Measurements from ENCODE around the gene MEF2D.
A peak's percentile ranks its signal among the peaks of the same experiment; 100 is the strongest.

MEF2D gene

GRCh38 chr1:156498432-156499193 is 2.0 kb downstream of the MEF2D start:
- no peak; the same call in 1 of the 2 replicates for TF ChIP-seq POLR2AphosphoS5 (IDR thresholded peaks at IDR 0.05; ENCODE audit: low read depth)
- peak; percentile 76 for TF ChIP-seq REST (IDR thresholded peaks at IDR 0.05; ENCODE audit: insufficient replicate concordance, low read depth)
- peak in 1 of 2 experiments; percentile 69 for DNase-seq (ENCODE audit: low read depth in 1 of 2, low spot score in 1 of 2)
- peak overlapping the region; percentile 81 for H3K4me3 ChIP-seq (replicated peaks; ENCODE audit: insufficient read depth, low read length)
- H3K27me3 ChIP-seq (ENCODE audit: insufficient read depth, poor library complexity, severe bottlenecking), result no peaks in the 10 kb centered on the region
- H3K27ac ChIP-seq (replicated peaks), result peak overlapping the region; percentile 49

GRCh38 chr1:156497743-156498431 is 2.7 kb downstream of the MEF2D start:
- peak in 1 of 2 experiments; percentile 68 for DNase-seq (ENCODE audit: low read depth in 1 of 2, low spot score in 1 of 2)
- peak overlapping the region; percentile 81 for H3K4me3 ChIP-seq (replicated peaks; ENCODE audit: insufficient read depth, low read length)
- no peak for TF ChIP-seq SPI1 (IDR thresholded peaks at IDR 0.05; ENCODE audit: borderline replicate concordance, low read depth)
- TF ChIP-seq CTCF (IDR thresholded peaks at IDR 0.05; ENCODE audit: insufficient read depth, low read length), result no peak
- no peak for TF ChIP-seq REST (IDR thresholded peaks at IDR 0.05; ENCODE audit: insufficient replicate concordance, low read depth)
- H3K27me3 ChIP-seq (ENCODE audit: insufficient read depth, poor library complexity, severe bottlenecking), result no peaks in the 10 kb centered on the region
- no peak overlapping the region for H3K27ac ChIP-seq (replicated peaks)

DNA sequence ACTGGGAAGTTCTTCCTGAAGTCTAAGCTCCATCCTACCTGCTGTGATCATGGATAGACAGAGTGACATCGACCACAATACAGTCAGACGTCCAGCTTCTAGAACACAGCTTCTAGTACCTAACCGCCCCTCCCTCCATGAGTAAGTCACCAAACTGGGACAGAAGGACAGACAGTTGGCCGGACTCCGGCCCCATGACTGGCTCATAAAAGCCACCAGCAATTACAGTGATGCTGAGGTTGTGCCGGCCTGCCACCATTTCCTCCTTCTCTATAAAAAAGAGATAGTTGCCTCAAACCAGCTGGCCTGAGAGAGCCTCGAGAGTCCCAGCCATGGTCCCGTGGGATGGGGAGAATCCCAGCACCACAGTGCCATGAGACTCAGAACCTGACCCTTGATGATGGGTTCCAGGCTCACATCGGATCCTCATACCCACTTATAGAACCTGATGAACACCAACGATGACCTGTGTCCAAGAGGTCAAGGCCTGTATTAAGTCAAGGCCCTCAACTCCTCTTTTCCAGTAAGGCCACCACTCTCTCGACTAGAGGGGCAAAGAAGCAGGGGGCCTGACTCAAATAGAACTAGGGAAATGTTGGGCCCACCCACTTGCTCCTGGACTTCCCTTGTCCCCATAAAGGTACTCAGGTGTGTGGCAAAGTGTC is 3.4 kb downstream of the MEF2D start:
- DNase-seq (ENCODE audit: low read depth in 1 of 2, low spot score in 1 of 2), result peak in 1 of 2 experiments; percentile 32
- Histone ChIP-seq H3K27ac (replicated peaks) (no peak overlapping the region), H3K27me3 (ENCODE audit: insufficient read depth, poor library complexity, severe bottlenecking) (no peaks in the 10 kb centered on the region), H3K4me3 (replicated peaks; ENCODE audit: insufficient read depth, low read length) (peak overlapping the region; percentile 81)
- TF ChIP-seq GABPA (IDR thresholded peaks at IDR 0.05; ENCODE audit: low read depth), result no peak
- no peak for TF ChIP-seq REST (IDR thresholded peaks at IDR 0.05; ENCODE audit: insufficient replicate concordance, low read depth)
- TF ChIP-seq CTCF (IDR thresholded peaks at IDR 0.05; ENCODE audit: insufficient read depth, low read length), result no peak
- no peak for TF ChIP-seq POLR2AphosphoS5 (IDR thresholded peaks at IDR 0.05; ENCODE audit: low read depth)
- TF ChIP-seq SPI1 (IDR thresholded peaks at IDR 0.05; ENCODE audit: borderline replicate concordance, low read depth), result no peak

All from HL-60 (cell line).